ENCODE measurements around the gene SARDH. TPM values are rescaled to one million over a fixed set of nuclear protein-coding genes. Genes with fewer than 3 reads are reported as not detected.

The SARDH gene
- total RNA-seq, 2 experiments from 2014 or later: 5.5 to 5.6 TPM

DNA sequence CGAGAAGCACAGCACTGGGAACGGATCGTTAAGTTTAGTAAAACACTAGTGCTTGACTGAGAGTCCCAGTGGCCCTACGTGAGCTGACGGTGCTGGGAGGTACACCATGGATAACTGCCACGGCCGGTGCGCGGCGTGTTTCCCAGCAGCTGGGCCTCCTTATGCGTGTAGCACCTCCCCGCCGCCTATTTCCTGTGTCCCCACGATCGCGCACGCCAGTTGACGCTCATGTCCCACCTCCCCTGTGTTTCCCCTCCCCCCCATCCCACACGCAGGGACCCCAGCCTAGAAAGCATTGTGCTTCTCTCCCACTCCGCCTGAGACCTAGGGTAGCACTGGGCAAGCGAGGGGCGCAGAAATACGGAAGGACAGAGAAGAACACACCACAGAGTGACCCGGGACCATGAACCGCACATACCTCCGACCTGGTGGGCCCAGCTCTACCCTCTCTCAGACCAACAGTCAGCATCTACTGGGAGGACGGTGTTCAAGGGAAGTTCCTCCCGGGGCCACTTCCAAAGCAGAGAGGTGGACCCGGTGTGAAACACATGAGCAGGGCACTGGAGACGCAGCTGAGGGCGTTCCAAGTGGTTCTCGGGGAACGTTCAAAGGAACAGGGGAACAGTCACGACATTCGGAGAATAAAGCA, 56.4 kb downstream of the SARDH start:
- DNase-seq (no peak), ATAC-seq (no peak)
- Mint-ChIP-seq H3K4me1 (ENCODE audit: low read depth) (peaks cover 35% of the 10 kb centered on the region), H3K36me3 (ENCODE audit: low read depth) (peaks cover 4% of the 10 kb centered on the region), H3K27me3 (no peaks in the 10 kb centered on the region), H3K27ac (peak overlapping the region; percentile 34), H3K9me3 (no peaks in the 10 kb centered on the region), H3K4me3 (no peak overlapping the region)
- ChIA-PET CTCF (no interaction called here), POLR2A (interaction anchor here (1.1 to 4.5 kb wide), 2 partner anchors 14 to 19 kb away, joined by 3 to 33 read pairs; no protein-coding TSS in a partner anchor)
- TF ChIP-seq, protein P1, sequence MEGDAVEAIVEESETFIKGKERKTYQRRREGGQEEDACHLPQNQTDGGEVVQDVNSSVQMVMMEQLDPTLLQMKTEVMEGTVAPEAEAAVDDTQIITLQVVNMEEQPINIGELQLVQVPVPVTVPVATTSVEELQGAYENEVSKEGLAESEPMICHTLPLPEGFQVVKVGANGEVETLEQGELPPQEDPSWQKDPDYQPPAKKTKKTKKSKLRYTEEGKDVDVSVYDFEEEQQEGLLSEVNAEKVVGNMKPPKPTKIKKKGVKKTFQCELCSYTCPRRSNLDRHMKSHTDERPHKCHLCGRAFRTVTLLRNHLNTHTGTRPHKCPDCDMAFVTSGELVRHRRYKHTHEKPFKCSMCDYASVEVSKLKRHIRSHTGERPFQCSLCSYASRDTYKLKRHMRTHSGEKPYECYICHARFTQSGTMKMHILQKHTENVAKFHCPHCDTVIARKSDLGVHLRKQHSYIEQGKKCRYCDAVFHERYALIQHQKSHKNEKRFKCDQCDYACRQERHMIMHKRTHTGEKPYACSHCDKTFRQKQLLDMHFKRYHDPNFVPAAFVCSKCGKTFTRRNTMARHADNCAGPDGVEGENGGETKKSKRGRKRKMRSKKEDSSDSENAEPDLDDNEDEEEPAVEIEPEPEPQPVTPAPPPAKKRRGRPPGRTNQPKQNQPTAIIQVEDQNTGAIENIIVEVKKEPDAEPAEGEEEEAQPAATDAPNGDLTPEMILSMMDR (IDR thresholded peaks at IDR 0.05): no peak
- intact Hi-C loops (cut with micrococcal nuclease): no loop called here

DNA sequence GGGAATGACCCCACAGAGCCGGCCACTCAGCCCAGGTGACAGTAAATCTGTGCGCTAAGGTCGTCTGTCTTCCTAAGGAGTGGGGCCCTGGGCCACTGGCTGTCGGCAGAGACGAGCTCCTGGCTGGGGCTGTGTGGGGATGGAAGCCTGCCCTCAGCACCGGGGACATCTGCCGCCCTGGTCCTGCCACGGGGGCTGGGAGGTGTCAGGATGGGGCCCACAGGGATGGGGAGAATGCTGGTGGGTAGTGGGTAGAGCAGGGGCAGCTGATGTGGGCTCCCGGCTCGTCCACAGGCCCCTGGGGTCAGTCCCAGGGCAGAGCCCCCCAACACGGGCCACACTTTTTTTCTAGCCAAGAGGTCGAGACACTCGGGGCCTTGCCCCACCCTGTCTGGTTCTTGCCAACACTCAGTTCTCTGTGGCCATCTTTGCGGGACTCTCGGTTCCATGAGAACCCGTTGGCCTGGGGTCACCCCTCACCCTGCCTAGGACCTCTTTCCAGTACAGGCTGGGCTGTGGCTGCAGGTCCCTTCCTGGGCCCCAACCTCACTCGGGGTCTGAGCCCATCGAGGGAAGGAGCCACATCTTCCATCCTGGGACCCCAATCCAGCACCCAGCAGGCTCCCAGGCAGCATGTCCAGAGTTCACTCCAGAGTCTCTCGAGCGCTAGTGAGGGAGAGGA, 57.0 kb downstream of the SARDH start:
- Mint-ChIP-seq H3K27me3 (no peaks in the 10 kb centered on the region), H3K27ac (no peak overlapping the region), H3K36me3 (ENCODE audit: low read depth) (peaks cover 4% of the 10 kb centered on the region), H3K9me3 (no peaks in the 10 kb centered on the region), H3K4me3 (no peak overlapping the region), H3K4me1 (ENCODE audit: low read depth) (peaks cover 41% of the 10 kb centered on the region)
- TF ChIP-seq, protein P1 (IDR thresholded peaks at IDR 0.05): no peak
- ChIA-PET POLR2A (interaction anchor here (1.1 to 4.5 kb wide), 2 partner anchors 14 to 20 kb away, joined by 3 to 33 read pairs; no protein-coding TSS in a partner anchor), CTCF (interaction anchor here (1.4 kb wide), 1 partner anchor 61 kb away, joined by 3 read pairs; no protein-coding TSS in a partner anchor)
- intact Hi-C loops (cut with micrococcal nuclease): no loop called here
- no peak for ATAC-seq
- DNase-seq: no peak

DNA sequence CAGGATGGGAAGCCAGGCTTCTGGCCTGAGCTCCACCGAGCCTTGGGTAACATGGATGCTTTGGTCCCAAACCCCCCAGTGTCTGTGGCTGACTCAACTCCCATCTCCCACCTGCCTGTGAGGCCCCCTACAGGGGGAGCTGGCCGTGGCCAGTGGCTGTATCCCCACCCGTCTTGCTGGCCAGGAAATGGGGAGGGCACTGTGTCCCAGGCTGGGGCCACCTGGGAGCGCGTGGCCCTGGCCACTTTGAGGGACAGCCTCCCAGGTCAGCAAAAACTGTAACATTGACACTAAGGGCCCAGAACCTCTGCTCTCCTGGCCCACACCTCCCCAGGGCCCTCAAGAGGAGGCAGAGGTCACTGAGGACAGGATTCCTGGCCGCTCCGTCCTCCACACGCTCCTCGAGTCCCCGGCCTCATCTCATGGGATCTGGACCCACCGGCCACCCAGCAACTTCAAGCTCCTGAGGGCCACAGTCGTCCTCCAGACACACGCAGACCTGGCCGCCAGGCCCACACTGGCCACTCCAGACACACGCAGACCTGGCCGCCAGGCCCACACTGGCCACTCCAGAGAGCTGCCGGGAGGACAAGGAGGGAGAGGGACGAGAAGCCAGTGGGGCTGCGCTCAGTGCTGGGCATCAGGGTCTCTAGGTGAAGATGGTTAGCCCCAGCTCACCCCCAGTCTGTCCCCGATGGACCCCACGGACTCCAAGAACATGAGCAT, 57.7 kb downstream of the SARDH start:
- Mint-ChIP-seq H3K9me3 (no peaks in the 10 kb centered on the region), H3K27ac (peak overlapping the region; percentile 34), H3K36me3 (ENCODE audit: low read depth) (peaks cover 4% of the 10 kb centered on the region), H3K4me1 (ENCODE audit: low read depth) (peaks cover 46% of the 10 kb centered on the region), H3K27me3 (no peaks in the 10 kb centered on the region), H3K4me3 (no peak overlapping the region)
- TF ChIP-seq, protein P1 (IDR thresholded peaks at IDR 0.05): no peak
- ChIA-PET POLR2A (interaction anchor here (1.4 kb wide), 1 partner anchor 11 kb away, joined by 4 read pairs; no protein-coding TSS in a partner anchor), CTCF (interaction anchor here (1.4 kb wide), 1 partner anchor 62 kb away, joined by 3 read pairs; no protein-coding TSS in a partner anchor)
- ATAC-seq (no peak), DNase-seq (no peak)
- intact Hi-C loops (cut with micrococcal nuclease): no loop called here

DNA sequence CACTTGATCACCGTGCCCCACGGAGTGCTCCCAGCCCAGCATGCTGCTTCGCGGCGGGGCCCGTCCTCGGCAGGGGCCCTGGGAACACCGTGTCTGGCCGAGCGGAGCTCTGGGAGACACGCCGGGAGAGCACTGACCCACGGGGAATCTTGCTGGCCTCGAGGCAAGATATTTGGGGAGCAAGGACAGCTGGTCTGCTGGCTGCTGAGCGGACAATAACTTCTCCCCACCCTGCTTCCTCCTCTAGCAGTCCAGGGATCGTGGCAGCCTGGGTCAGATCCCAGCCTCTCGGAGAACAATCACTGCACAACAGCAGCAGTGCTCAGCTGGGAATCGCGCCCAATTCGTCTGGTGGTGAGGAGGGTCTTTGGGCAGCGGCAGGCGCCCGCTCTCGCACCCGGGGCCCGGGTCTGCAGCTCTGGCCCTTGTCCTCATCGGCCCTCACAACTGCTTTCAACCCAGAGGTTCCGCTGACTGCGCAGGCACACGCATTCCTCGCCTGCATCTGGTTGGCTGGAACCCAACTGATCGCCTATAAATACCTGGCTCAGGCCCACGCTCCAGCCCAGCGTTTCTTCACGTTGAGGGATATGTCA, 58.6 kb downstream of the SARDH start:
- CTCF ChIA-PET: interaction anchor here (0.9 to 1.4 kb wide), 3 partner anchors 21 to 63 kb away, joined by 3 read pairs; no protein-coding TSS in a partner anchor
- no peak for ATAC-seq
- H3K9me3 Mint-ChIP-seq: no peaks in the 10 kb centered on the region

More for the DNA sequence above, 58.6 kb downstream of the SARDH start:
- Mint-ChIP-seq H3K27me3 (no peaks in the 10 kb centered on the region), H3K4me3 (no peak overlapping the region), H3K36me3 (ENCODE audit: low read depth) (peaks cover 4% of the 10 kb centered on the region), H3K27ac (no peak overlapping the region), H3K4me1 (ENCODE audit: low read depth) (peaks cover 48% of the 10 kb centered on the region)
- intact Hi-C loops (cut with micrococcal nuclease): no loop called here
- TF ChIP-seq, protein P1 (IDR thresholded peaks at IDR 0.05): no peak
- POLR2A ChIA-PET: interaction anchor here (1.4 kb wide), 1 partner anchor 12 kb away, joined by 4 read pairs; no protein-coding TSS in a partner anchor
- DNase-seq: no peak

Measured in activated CD8-positive, alpha-beta T cell treated with anti-CD3 and anti-CD28 coated beads for 36 hours (primary cell).